Measurements from ENCODE around the gene CRYBG3.

GRCh38 chr3:97949743-97950142 is 127.9 kb downstream of the CRYBG3 start:
- TF ChIP-seq CTCF (conservative IDR thresholded peaks at IDR 0.05 in 1 of 2, IDR thresholded peaks at IDR 0.05 in 1 of 2; ENCODE audit: low read depth in 1 of 2, low read length in 2 of 2) (no peak), EZH2 (IDR thresholded peaks at IDR 0.05; ENCODE audit: low read length, missing control alignments) (no peak)

Data from fibroblast of lung (primary cell).